ENCODE data around the gene AGAP1. TPM values are rescaled to one million over a fixed set of nuclear protein-coding genes. Genes with fewer than 3 reads are reported as not detected.

Gene AGAP1
- total and polyA plus RNA-seq, 2 donors (not counting 3 experiments of a cell fraction or from before 2014, with no cell fraction given), result 10.2 to 20.9 TPM

DNA sequence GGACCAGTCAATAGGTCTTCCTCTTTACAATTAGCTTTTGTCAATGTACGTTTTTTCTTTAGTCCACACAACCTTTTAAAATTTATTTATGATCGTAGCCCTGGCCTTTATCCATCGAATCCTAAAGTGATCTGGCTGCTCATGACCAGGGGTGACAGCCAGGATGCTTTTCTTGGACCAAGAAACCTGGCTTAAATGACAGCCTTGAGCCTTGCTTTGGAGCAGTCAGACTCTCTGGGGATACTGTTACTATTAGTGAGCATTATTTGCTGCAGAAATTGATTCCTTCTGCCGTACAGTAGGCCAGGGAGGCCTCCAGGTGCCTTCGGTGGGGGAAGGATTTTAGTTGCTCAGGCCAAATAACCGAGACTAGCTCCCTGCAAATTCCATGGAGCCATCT is 70.2 kb downstream of the AGAP1 start:
- Histone ChIP-seq H4K20me1 (replicated peaks; ENCODE audit: control insufficient read depth, extremely low read depth, insufficient read depth, low read length) (no peaks in the 10 kb centered on the region), H3K36me3 (ENCODE audit: control insufficient read depth in 2 of 2, extremely low read depth in 1 of 2, insufficient read depth in 2 of 2, low read length in 2 of 2) (no peaks in the 10 kb centered on the region), H3K9me1 (replicated peaks; ENCODE audit: control insufficient read depth, extremely low read depth, insufficient read depth, low read length) (no peaks in the 10 kb centered on the region), H2AFZ (ENCODE audit: low read depth, low read length) (no peak overlapping the region), H3K4me1 (ENCODE audit: control insufficient read depth, extremely low read depth, insufficient read depth, low read length) (peaks cover 12% of the 10 kb centered on the region), H3K4me3 (replicated peaks in 1 of 3; ENCODE audit: insufficient read depth in 1 of 3, low read depth in 1 of 3, low read length in 3 of 3) (no peak overlapping the region), H3K27me3 (ENCODE audit: control insufficient read depth in 2 of 2, insufficient read depth in 2 of 2, low read length in 2 of 2) (no peaks in the 10 kb centered on the region), H3K9ac (replicated peaks; ENCODE audit: extremely low read depth, insufficient read depth, low read length) (no peak overlapping the region), H3K79me2 (ENCODE audit: control insufficient read depth, insufficient read depth, low read length) (no peaks in the 10 kb centered on the region), H3K27ac (ENCODE audit: insufficient read depth, low read depth, low read length) (no peak overlapping the region), H3K9me3 (replicated peaks; ENCODE audit: control insufficient read depth, insufficient read depth, low read length) (no peaks in the 10 kb centered on the region), H3K4me2 (ENCODE audit: insufficient read depth, low read length) (no peak overlapping the region)
- TF ChIP-seq, protein P1, sequence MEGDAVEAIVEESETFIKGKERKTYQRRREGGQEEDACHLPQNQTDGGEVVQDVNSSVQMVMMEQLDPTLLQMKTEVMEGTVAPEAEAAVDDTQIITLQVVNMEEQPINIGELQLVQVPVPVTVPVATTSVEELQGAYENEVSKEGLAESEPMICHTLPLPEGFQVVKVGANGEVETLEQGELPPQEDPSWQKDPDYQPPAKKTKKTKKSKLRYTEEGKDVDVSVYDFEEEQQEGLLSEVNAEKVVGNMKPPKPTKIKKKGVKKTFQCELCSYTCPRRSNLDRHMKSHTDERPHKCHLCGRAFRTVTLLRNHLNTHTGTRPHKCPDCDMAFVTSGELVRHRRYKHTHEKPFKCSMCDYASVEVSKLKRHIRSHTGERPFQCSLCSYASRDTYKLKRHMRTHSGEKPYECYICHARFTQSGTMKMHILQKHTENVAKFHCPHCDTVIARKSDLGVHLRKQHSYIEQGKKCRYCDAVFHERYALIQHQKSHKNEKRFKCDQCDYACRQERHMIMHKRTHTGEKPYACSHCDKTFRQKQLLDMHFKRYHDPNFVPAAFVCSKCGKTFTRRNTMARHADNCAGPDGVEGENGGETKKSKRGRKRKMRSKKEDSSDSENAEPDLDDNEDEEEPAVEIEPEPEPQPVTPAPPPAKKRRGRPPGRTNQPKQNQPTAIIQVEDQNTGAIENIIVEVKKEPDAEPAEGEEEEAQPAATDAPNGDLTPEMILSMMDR (IDR thresholded peaks at IDR 0.05; ENCODE audit: extremely low read depth in 1 of 2, insufficient read depth in 1 of 2, low read depth in 1 of 2, low read length in 2 of 2), result no peak
- intact Hi-C loops (cut with micrococcal nuclease) (no loop called here), dilution Hi-C loops (cut with MboI; ENCODE audit: extremely low pct_ligation_motif_present, low sequenced_read_pairs) (no loop called here)
- no TSS peak for BruUV-seq (replicated peaks)
- ChIA-PET POLR2A (no interaction called here), CTCF (interaction anchor here (0.7 to 1.7 kb wide), 7 partner anchors 11 to 683 kb away, joined by 3 to 5 read pairs (median 4); no protein-coding TSS in a partner anchor)
- FAIRE-seq, result no peak
- DNase-seq (ENCODE audit: low read depth, low spot score), result no peak

DNA sequence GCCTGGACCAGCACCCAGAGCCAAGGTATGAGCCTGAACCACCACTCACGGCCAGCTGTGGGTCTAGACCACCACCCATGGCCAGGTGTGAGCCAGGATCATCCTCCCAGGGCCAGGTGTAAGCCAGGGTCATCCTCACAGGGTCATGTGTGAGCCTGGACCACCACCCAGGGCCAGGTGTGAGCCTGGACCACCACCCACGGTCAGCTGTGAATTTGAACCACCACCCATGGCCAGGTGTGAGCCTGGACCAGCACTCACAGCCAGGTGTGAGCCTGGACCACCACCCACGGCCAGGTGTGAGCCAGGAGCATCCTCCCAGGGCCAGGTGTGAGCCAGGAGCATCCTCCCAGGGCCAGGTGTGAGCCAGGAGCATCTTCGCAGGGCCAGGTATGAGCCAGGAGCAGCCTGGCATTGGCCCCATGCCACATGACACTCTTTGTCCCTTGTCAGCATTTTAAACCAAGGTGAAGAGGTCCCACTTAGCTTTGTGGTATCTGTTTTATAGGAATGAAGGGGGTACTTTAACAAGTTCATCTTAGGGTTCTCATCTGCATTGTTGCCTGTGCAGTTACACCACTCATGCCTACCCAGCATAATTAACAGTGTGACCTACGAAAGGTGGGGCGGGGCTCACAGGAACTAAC is 71.2 kb downstream of the AGAP1 start:
- ChIA-PET CTCF (interaction anchor here (0.6 kb wide), 1 partner anchor 429 kb away, joined by 3 read pairs; no protein-coding TSS in a partner anchor), POLR2A (no interaction called here)
- Histone ChIP-seq H3K4me3 (replicated peaks in 1 of 3; ENCODE audit: insufficient read depth in 1 of 3, low read depth in 1 of 3, low read length in 3 of 3) (no peak overlapping the region), H3K4me1 (ENCODE audit: control insufficient read depth, extremely low read depth, insufficient read depth, low read length) (peaks cover 12% of the 10 kb centered on the region), H3K36me3 (ENCODE audit: control insufficient read depth in 2 of 2, extremely low read depth in 1 of 2, insufficient read depth in 2 of 2, low read length in 2 of 2) (no peaks in the 10 kb centered on the region), H3K9ac (replicated peaks; ENCODE audit: extremely low read depth, insufficient read depth, low read length) (no peak overlapping the region), H3K79me2 (ENCODE audit: control insufficient read depth, insufficient read depth, low read length) (no peaks in the 10 kb centered on the region), H3K27ac (ENCODE audit: insufficient read depth, low read depth, low read length) (no peak overlapping the region), H3K27me3 (ENCODE audit: control insufficient read depth in 2 of 2, insufficient read depth in 2 of 2, low read length in 2 of 2) (no peaks in the 10 kb centered on the region), H3K9me3 (replicated peaks; ENCODE audit: control insufficient read depth, insufficient read depth, low read length) (no peaks in the 10 kb centered on the region), H3K4me2 (ENCODE audit: insufficient read depth, low read length) (no peak overlapping the region), H3K9me1 (replicated peaks; ENCODE audit: control insufficient read depth, extremely low read depth, insufficient read depth, low read length) (no peaks in the 10 kb centered on the region), H2AFZ (ENCODE audit: low read depth, low read length) (no peak overlapping the region), H4K20me1 (replicated peaks; ENCODE audit: control insufficient read depth, extremely low read depth, insufficient read depth, low read length) (no peaks in the 10 kb centered on the region)
- intact Hi-C loops (cut with micrococcal nuclease) (no loop called here), dilution Hi-C loops (cut with MboI; ENCODE audit: extremely low pct_ligation_motif_present, low sequenced_read_pairs) (no loop called here)
- DNase-seq (ENCODE audit: low read depth, low spot score), result no peak
- no TSS peak for BruUV-seq (replicated peaks)
- no peak for FAIRE-seq
- TF ChIP-seq POLR2AphosphoS5 (IDR thresholded peaks at IDR 0.05; ENCODE audit: insufficient read depth, low read depth, low read length), result no peak
- TF ChIP-seq, protein P2, sequence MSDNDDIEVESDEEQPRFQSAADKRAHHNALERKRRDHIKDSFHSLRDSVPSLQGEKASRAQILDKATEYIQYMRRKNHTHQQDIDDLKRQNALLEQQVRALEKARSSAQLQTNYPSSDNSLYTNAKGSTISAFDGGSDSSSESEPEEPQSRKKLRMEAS (IDR thresholded peaks at IDR 0.05; ENCODE audit: insufficient read depth, insufficient read length), result no peak
- TF ChIP-seq, protein P1 (IDR thresholded peaks at IDR 0.05; ENCODE audit: extremely low read depth in 1 of 2, insufficient read depth in 1 of 2, low read depth in 1 of 2, low read length in 2 of 2), result no peak
- TF ChIP-seq JUN (IDR thresholded peaks at IDR 0.05; ENCODE audit: borderline replicate concordance, insufficient read depth, insufficient read length, low read depth), result no peak
- no peak for TF ChIP-seq POLR2A (IDR thresholded peaks at IDR 0.05; ENCODE audit: low read depth, low read length)
- TF ChIP-seq EZH2 (IDR thresholded peaks at IDR 0.05; ENCODE audit: borderline replicate concordance, low read depth, low read length, severe bottlenecking), result no peak
- no peak for TF ChIP-seq GATA2 (IDR thresholded peaks at IDR 0.05; ENCODE audit: insufficient read depth, insufficient read length, low read depth, low read length)
- TF ChIP-seq FOS (IDR thresholded peaks at IDR 0.05; ENCODE audit: borderline replicate concordance, insufficient read depth, low read length), result no peak
- no peak for TF ChIP-seq MYC (IDR thresholded peaks at IDR 0.05; ENCODE audit: low read depth, low read length)

Data from endothelial cell of umbilical vein (primary cell).